ENCODE measurements around the gene GJD3.

Gene GJD3

GRCh38 chr17:40350689-40351358 is 13.7 kb downstream of the GJD3 start:
- Histone ChIP-seq H3K27ac (ENCODE audit: low read depth, low read length) (peak overlapping the region; percentile 45; the same call in 1 of the 2 replicates), H3K27me3 (ENCODE audit: insufficient read depth, low read length) (no peaks in the 10 kb centered on the region), H3K4me1 (ENCODE audit: control insufficient read depth, insufficient read depth, low read length, unreplicated experiment) (peaks cover 58% of the 10 kb centered on the region), H3K4me3 (ENCODE audit: low read depth, low read length) (no peak overlapping the region), H2AFZ (ENCODE audit: low read length, unreplicated experiment) (no peak overlapping the region), H3K36me3 (ENCODE audit: insufficient read depth, low read length) (peaks cover 6% of the 10 kb centered on the region; the same call in 1 of the 2 replicates), H3K79me2 (ENCODE audit: control insufficient read depth, insufficient read depth, low read length, unreplicated experiment) (peaks cover 51% of the 10 kb centered on the region)

GRCh38 chr17:40349895-40350688 is 14.4 kb downstream of the GJD3 start:
- H2AFZ ChIP-seq (ENCODE audit: low read length, unreplicated experiment): no peak overlapping the region
- H3K27ac ChIP-seq (ENCODE audit: low read depth, low read length): peak overlapping the region; percentile 45; the same call in 1 of the 2 replicates
- H3K79me2 ChIP-seq (ENCODE audit: control insufficient read depth, insufficient read depth, low read length, unreplicated experiment): peaks cover 56% of the 10 kb centered on the region
- H3K4me3 ChIP-seq (ENCODE audit: low read depth, low read length): no peak overlapping the region
- peaks cover 63% of the 10 kb centered on the region for H3K4me1 ChIP-seq (ENCODE audit: control insufficient read depth, insufficient read depth, low read length, unreplicated experiment)
- no peaks in the 10 kb centered on the region for H3K27me3 ChIP-seq (ENCODE audit: insufficient read depth, low read length)
- peaks cover 6% of the 10 kb centered on the region; the same call in 1 of the 2 replicates for H3K36me3 ChIP-seq (ENCODE audit: insufficient read depth, low read length)

GRCh38 chr17:40349477-40349894 is 15.1 kb downstream of the GJD3 start:
- Histone ChIP-seq H3K36me3 (ENCODE audit: insufficient read depth, low read length) (peaks cover 6% of the 10 kb centered on the region; the same call in 1 of the 2 replicates), H3K4me3 (ENCODE audit: low read depth, low read length) (no peak overlapping the region), H2AFZ (ENCODE audit: low read length, unreplicated experiment) (no peak overlapping the region), H3K4me1 (ENCODE audit: control insufficient read depth, insufficient read depth, low read length, unreplicated experiment) (peaks cover 68% of the 10 kb centered on the region), H3K79me2 (ENCODE audit: control insufficient read depth, insufficient read depth, low read length, unreplicated experiment) (peaks cover 61% of the 10 kb centered on the region), H3K27ac (ENCODE audit: low read depth, low read length) (peak overlapping the region; percentile 7; the same call in 1 of the 2 replicates), H3K27me3 (ENCODE audit: insufficient read depth, low read length) (no peaks in the 10 kb centered on the region)

- Histone ChIP-seq H3K27me3 (ENCODE audit: insufficient read depth, low read length) (no peaks in the 10 kb centered on the region), H3K36me3 (ENCODE audit: insufficient read depth, low read length) (peaks cover 6% of the 10 kb centered on the region; the same call in 1 of the 2 replicates), H3K27ac (ENCODE audit: low read depth, low read length) (peak overlapping the region; percentile 7; the same call in 1 of the 2 replicates), H3K4me1 (ENCODE audit: control insufficient read depth, insufficient read depth, low read length, unreplicated experiment) (peaks cover 75% of the 10 kb centered on the region), H3K79me2 (ENCODE audit: control insufficient read depth, insufficient read depth, low read length, unreplicated experiment) (peaks cover 68% of the 10 kb centered on the region), H2AFZ (ENCODE audit: low read length, unreplicated experiment) (no peak overlapping the region), H3K4me3 (ENCODE audit: low read depth, low read length) (no peak overlapping the region)
Observed at GRCh38 chr17:40348562-40349476, 15.7 kb downstream of the GJD3 start.

- Histone ChIP-seq H3K4me3 (ENCODE audit: low read depth, low read length) (no peak overlapping the region), H3K27me3 (ENCODE audit: insufficient read depth, low read length) (no peaks in the 10 kb centered on the region), H2AFZ (ENCODE audit: low read length, unreplicated experiment) (no peak overlapping the region), H3K79me2 (ENCODE audit: control insufficient read depth, insufficient read depth, low read length, unreplicated experiment) (peaks cover 75% of the 10 kb centered on the region), H3K27ac (ENCODE audit: low read depth, low read length) (no peak overlapping the region; the same call in 1 of the 2 replicates), H3K36me3 (ENCODE audit: insufficient read depth, low read length) (peaks cover 6% of the 10 kb centered on the region; the same call in 1 of the 2 replicates), H3K4me1 (ENCODE audit: control insufficient read depth, insufficient read depth, low read length, unreplicated experiment) (peaks cover 80% of the 10 kb centered on the region)
Observed at GRCh38 chr17:40348136-40348504, 16.4 kb downstream of the GJD3 start.

GRCh38 chr17:40347319-40348135 is 17.0 kb downstream of the GJD3 start:
- Histone ChIP-seq H2AFZ (ENCODE audit: low read length, unreplicated experiment) (no peak overlapping the region), H3K36me3 (ENCODE audit: insufficient read depth, low read length) (peaks cover 6% of the 10 kb centered on the region; the same call in 1 of the 2 replicates), H3K4me3 (ENCODE audit: low read depth, low read length) (no peak overlapping the region), H3K27ac (ENCODE audit: low read depth, low read length) (no peak overlapping the region; the same call in 1 of the 2 replicates), H3K27me3 (ENCODE audit: insufficient read depth, low read length) (no peaks in the 10 kb centered on the region), H3K4me1 (ENCODE audit: control insufficient read depth, insufficient read depth, low read length, unreplicated experiment) (peaks cover 77% of the 10 kb centered on the region), H3K79me2 (ENCODE audit: control insufficient read depth, insufficient read depth, low read length, unreplicated experiment) (peaks cover 81% of the 10 kb centered on the region)

GRCh38 chr17:40346765-40347158 is 17.8 kb downstream of the GJD3 start:
- H3K79me2 ChIP-seq (ENCODE audit: control insufficient read depth, insufficient read depth, low read length, unreplicated experiment): peaks cover 84% of the 10 kb centered on the region
- H3K27me3 ChIP-seq (ENCODE audit: insufficient read depth, low read length): no peaks in the 10 kb centered on the region

GRCh38 chr17:40345994-40346764 is 18.4 kb downstream of the GJD3 start:
- no peaks in the 10 kb centered on the region for H3K27me3 ChIP-seq (ENCODE audit: insufficient read depth, low read length)
- H3K27ac ChIP-seq (ENCODE audit: low read depth, low read length): peak overlapping the region; percentile 33; the same call in 1 of the 2 replicates
- peaks cover 76% of the 10 kb centered on the region for H3K4me1 ChIP-seq (ENCODE audit: control insufficient read depth, insufficient read depth, low read length, unreplicated experiment)
- peaks cover 78% of the 10 kb centered on the region for H3K79me2 ChIP-seq (ENCODE audit: control insufficient read depth, insufficient read depth, low read length, unreplicated experiment)
- H2AFZ ChIP-seq (ENCODE audit: low read length, unreplicated experiment): no peak overlapping the region
- H3K36me3 ChIP-seq (ENCODE audit: insufficient read depth, low read length): peaks cover 6% of the 10 kb centered on the region; the same call in 1 of the 2 replicates
- H3K4me3 ChIP-seq (ENCODE audit: low read depth, low read length): peak overlapping the region; percentile 90

More at GRCh38 chr17:40346765-40347158, 17.8 kb downstream of the GJD3 start:
- Histone ChIP-seq H3K36me3 (ENCODE audit: insufficient read depth, low read length) (peaks cover 6% of the 10 kb centered on the region; the same call in 1 of the 2 replicates), H3K27ac (ENCODE audit: low read depth, low read length) (no peak overlapping the region), H3K4me3 (ENCODE audit: low read depth, low read length) (no peak overlapping the region), H2AFZ (ENCODE audit: low read length, unreplicated experiment) (no peak overlapping the region), H3K4me1 (ENCODE audit: control insufficient read depth, insufficient read depth, low read length, unreplicated experiment) (peaks cover 74% of the 10 kb centered on the region)

Data from ACC112 (cell line).